ENCODE results near the gene DDR2.

GRCh38 chr1:162782671-162783070, 150.4 kb downstream of the DDR2 start:
- TF ChIP-seq CTCF (IDR thresholded peaks at IDR 0.05; ENCODE audit: borderline replicate concordance, extremely low read depth, low read length, poor library complexity, severe bottlenecking) (no peak), EZH2 (IDR thresholded peaks at IDR 0.05; ENCODE audit: borderline replicate concordance, low read depth, low read length, severe bottlenecking) (no peak)

Data from DND-41 (cell line).